ENCODE data around the gene FAM153A. TPM values are rescaled to one million over a fixed set of nuclear protein-coding genes. Genes with fewer than 3 reads are reported as not detected.
A peak's percentile ranks its signal among the peaks of the same experiment; 100 is the strongest.
"Not testable (repeated sequence)": the region's sequence is repeated elsewhere in the genome, so short reads cannot be mapped to it uniquely, and the experiment has no call there.

Gene FAM153A
- total and polyA plus RNA-seq, 5 donors from 2014 or later: 0.40 to 31.8 (median 1.3) TPM; not detected in 1

DNA sequence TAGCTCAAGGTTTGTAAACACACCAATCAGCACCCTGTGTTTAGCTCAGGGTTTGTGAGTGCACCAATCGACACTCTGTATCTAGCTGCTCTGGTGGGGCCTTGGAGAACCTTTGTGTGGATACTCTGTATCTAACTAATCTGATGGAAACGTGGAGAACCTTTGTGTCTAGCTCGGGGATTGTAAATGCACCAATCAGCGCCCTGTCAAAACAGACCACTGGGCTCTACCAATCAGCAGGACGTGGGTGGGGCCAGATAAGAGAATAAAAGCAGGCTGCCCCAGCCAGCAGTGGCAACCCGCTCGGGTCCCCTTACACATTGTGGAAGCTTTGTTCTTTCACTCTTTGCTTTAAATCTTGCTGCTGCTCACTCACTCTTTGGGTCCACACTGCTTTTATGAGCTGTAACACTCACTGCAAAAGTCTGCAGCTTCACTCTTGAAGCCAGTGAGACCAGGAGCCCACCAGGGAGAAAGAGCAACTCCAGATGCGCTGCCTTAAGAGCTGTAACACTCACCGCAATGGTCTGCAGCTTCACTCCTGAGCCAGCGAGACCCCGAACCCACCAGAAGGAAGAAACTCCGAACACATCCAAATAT lies 93.6 kb downstream of the FAM153A start:
- H3K27ac Mint-ChIP-seq: peak overlapping the region in 1 of 3 donors; percentile 91
- H3K4me1 ChIP-seq (ENCODE audit: control insufficient read depth, insufficient read depth, low read length, poor library complexity, severe bottlenecking); H3K4me1 Mint-ChIP-seq; H3K27me3 Mint-ChIP-seq; H3K27ac ChIP-seq (ENCODE audit: insufficient read depth, low read length, poor library complexity, severe bottlenecking); H3K4me3 ChIP-seq (ENCODE audit: low read depth, low read length); DNase-seq; ATAC-seq (ENCODE audit: low read depth in 2 of 2); H3K36me3 Mint-ChIP-seq; H3K4me3 Mint-ChIP-seq; H3K9me3 Mint-ChIP-seq; H3K27me3 ChIP-seq (ENCODE audit: control insufficient read depth, insufficient read depth, low read length); H3K36me3 ChIP-seq (ENCODE audit: control insufficient read depth, insufficient read depth, low read length); H3K9me3 ChIP-seq (ENCODE audit: control insufficient read depth in 2 of 2, low read length in 2 of 2): not testable (repeated sequence)

GRCh38 chr5:177688091-177688490 lies 94.6 kb downstream of the FAM153A start:
- not testable (repeated sequence) for DNase-seq; H3K27me3 Mint-ChIP-seq; ATAC-seq (ENCODE audit: low read depth in 2 of 2)

GRCh38 chr5:177681920-177682319 lies 100.8 kb downstream of the FAM153A start:
- not testable (repeated sequence) for H3K27me3 Mint-ChIP-seq; H3K27me3 ChIP-seq (ENCODE audit: control insufficient read depth, insufficient read depth, low read length); H3K36me3 Mint-ChIP-seq; H3K27ac ChIP-seq (ENCODE audit: insufficient read depth, low read length, poor library complexity, severe bottlenecking); H3K4me3 Mint-ChIP-seq; H3K4me3 ChIP-seq (ENCODE audit: low read depth, low read length); H3K4me1 Mint-ChIP-seq; ATAC-seq (ENCODE audit: low read depth in 2 of 2); H3K36me3 ChIP-seq (ENCODE audit: control insufficient read depth, insufficient read depth, low read length); DNase-seq; H3K4me1 ChIP-seq (ENCODE audit: control insufficient read depth, insufficient read depth, low read length, poor library complexity, severe bottlenecking); H3K9me3 Mint-ChIP-seq; H3K9me3 ChIP-seq (ENCODE audit: control insufficient read depth in 2 of 2, low read length in 2 of 2); H3K27ac Mint-ChIP-seq

More at GRCh38 chr5:177688091-177688490, 94.6 kb downstream of the FAM153A start:
- H3K4me1 Mint-ChIP-seq; H3K4me3 ChIP-seq (ENCODE audit: low read depth, low read length); H3K27ac ChIP-seq (ENCODE audit: insufficient read depth, low read length, poor library complexity, severe bottlenecking); H3K4me1 ChIP-seq (ENCODE audit: control insufficient read depth, insufficient read depth, low read length, poor library complexity, severe bottlenecking); H3K36me3 ChIP-seq (ENCODE audit: control insufficient read depth, insufficient read depth, low read length); H3K9me3 ChIP-seq (ENCODE audit: control insufficient read depth in 2 of 2, low read length in 2 of 2); H3K9me3 Mint-ChIP-seq; H3K4me3 Mint-ChIP-seq; H3K27ac Mint-ChIP-seq; H3K27me3 ChIP-seq (ENCODE audit: control insufficient read depth, insufficient read depth, low read length); H3K36me3 Mint-ChIP-seq: not testable (repeated sequence)

Other genes with a start within 250 kb of the FAM153A start
- 179 TPM for gene FAM193B, start 228.3 kb downstream of the FAM153A start, total RNA-seq
- gene FAM193B, start 228.3 kb downstream of the FAM153A start, polyA plus RNA-seq: 1 to 10 TPM; 2.8 to 4.1 (median 3.5) TPM
- gene TMED9, start 190.7 kb downstream of the FAM153A start, total RNA-seq: 63.2 TPM
- 100 to 1,000 TPM in 2 of 4 donors, 10 to 100 TPM in 2; 83.7 to 141 (median 108) TPM for gene TMED9, start 190.7 kb downstream of the FAM153A start, polyA plus RNA-seq
- 24.2 TPM for gene B4GALT7, start 182.8 kb downstream of the FAM153A start, total RNA-seq
- 10 to 100 TPM; 18.3 to 19.5 (median 18.5) TPM for gene B4GALT7, start 182.8 kb downstream of the FAM153A start, polyA plus RNA-seq
- not detected for gene PROP1, start 213.3 kb upstream of the FAM153A start, total RNA-seq
- gene PROP1, start 213.3 kb upstream of the FAM153A start, polyA plus RNA-seq: not detected